Upper lobe of left lung (tissue), 6 donors: ENCODE results near the gene FAM13A. TPM values are rescaled to one million over a fixed set of nuclear protein-coding genes. Genes with fewer than 3 reads are reported as not detected.
"Not testable (repeated sequence)": the region's sequence is repeated elsewhere in the genome, so short reads cannot be mapped to it uniquely, and the experiment has no call there.

ENCODE experiments used
- ATAC-seq, 2 donors: fragments of 200-7000 bp; cut with Tn5 transposase; one replicate each; pipeline ENCODE4 v1.9.1; 2022; ENCODE audit warnings: mild to moderate bottlenecking in 2 of 2, moderate library complexity in 2 of 2; ENCODE audit not compliant: low FRiP score in 2 of 2
- DNase-seq, 2 donors: peaks; one replicate each; pipeline ENCODE4 v3.0.0-alpha.2; 2019 to 2020
- H3K27ac ChIP-seq, 4 donors: fragments of 200-600 bp; sonication (generic); one replicate each; pipeline ENCODE4 v1.5.1; 2016 to 2019
- H3K27me3 ChIP-seq, 4 donors: fragments of 200-600 bp; sonication (generic); one replicate each; pipeline ENCODE4 v1.5.1; 2017 to 2019
- H3K36me3 ChIP-seq, 4 donors: fragments of 200-600 bp; sonication (generic); one replicate each; pipeline ENCODE4 v1.5.1; 2016 to 2019
- H3K4me1 ChIP-seq, 4 donors: fragments of 200-600 bp; sonication (generic); one replicate each; pipeline ENCODE4 v1.5.1; 2018 to 2019
- H3K4me3 ChIP-seq, 4 donors: fragments of 200-600 bp; sonication (generic); one replicate each; pipeline ENCODE4 v1.5.1; 2017 to 2019; ENCODE audit warnings: mild to moderate bottlenecking in 2 of 4, moderate library complexity in 1 of 4
- H3K9me3 ChIP-seq, 4 donors: fragments of 200-600 bp; sonication (generic); one replicate each; pipeline ENCODE4 v1.5.1; 2018 to 2019
- CTCF ChIP-seq, 6 experiments: fragments of 450-650 bp in 4 of 6; fragments of 200-600 bp in 2 of 6; sonication (generic) in 2 of 6; IDR thresholded peaks; one replicate each; pipeline ENCODE4 v1.5.1; 2016 to 2019; ENCODE audit warnings: antibody characterized with exemption in 6 of 6
- EP300 ChIP-seq, 4 donors: sonication (generic); formaldehyde crosslinking; IDR thresholded peaks; one replicate each; pipeline ENCODE4 v1.5.1; 2017; ENCODE audit warnings: antibody characterized with exemption in 4 of 4, control low read depth in 2 of 4
- POLR2A ChIP-seq, 4 donors: fragments of 450-650 bp; IDR thresholded peaks; one replicate each; pipeline ENCODE4 v1.5.1; 2016 to 2017; ENCODE audit warnings: antibody characterized with exemption in 4 of 4, mild to moderate bottlenecking in 2 of 4
- POLR2AphosphoS5 ChIP-seq, 2 donors: sonication (generic); formaldehyde crosslinking; IDR thresholded peaks; one replicate each; pipeline ENCODE4 v1.5.1; 2017; ENCODE audit warnings: antibody characterized with exemption in 2 of 2
- WGBS, 2 donors: methylation state at CpG; one replicate each; pipeline ENCODE4 v1.1.5; 2017 to 2018; 5-methylcytosine and 5-hydroxymethylcytosine counted together
- total RNA-seq, 6 donors: library from RNA; depleted of rRNA in 4 of 6; stranded (reverse); fragments of >200 nt in 4 of 6; gene quantifications; one replicate each; pipeline versions ENCODE4 v1.1.0 to v1.2.1, GENCODE V29; 2016 to 2021
- donor health status: DM: no; HTN: no; CAD: no; lungs with moderate emphysema.
- donor health status: DM: no; HTN: yes; CAD: no; lungs with severe emphysema.

Gene FAM13A
- total RNA-seq, 6 donors from 2014 or later = 15.8 to 173 (median 34.1) TPM

- 89 to 95% methylated on average over 2 of the region's 2 CpGs for whole genome bisulfite sequencing, 2 donors
- Histone ChIP-seq H3K27me3 (no peaks in the 10 kb centered on the region), H3K36me3 (no peaks in the 10 kb centered on the region), H3K4me1 (no peaks in the 10 kb centered on the region), H3K27ac (no peak overlapping the region), H3K9me3 (peaks cover 0 to 7% (median 0%) of the 10 kb centered on the region in 4 donors), H3K4me3 (no peak overlapping the region)
- no peak for DNase-seq
- TF ChIP-seq POLR2A (IDR thresholded peaks at IDR 0.05) (no peak), POLR2AphosphoS5 (IDR thresholded peaks at IDR 0.05) (no peak), EP300 (IDR thresholded peaks at IDR 0.05) (no peak), CTCF (IDR thresholded peaks at IDR 0.05) (no peak)
- ATAC-seq = no peak
Observed at GRCh38 chr4:88897180-88897579, 159.8 kb downstream of the FAM13A start.

DNA sequence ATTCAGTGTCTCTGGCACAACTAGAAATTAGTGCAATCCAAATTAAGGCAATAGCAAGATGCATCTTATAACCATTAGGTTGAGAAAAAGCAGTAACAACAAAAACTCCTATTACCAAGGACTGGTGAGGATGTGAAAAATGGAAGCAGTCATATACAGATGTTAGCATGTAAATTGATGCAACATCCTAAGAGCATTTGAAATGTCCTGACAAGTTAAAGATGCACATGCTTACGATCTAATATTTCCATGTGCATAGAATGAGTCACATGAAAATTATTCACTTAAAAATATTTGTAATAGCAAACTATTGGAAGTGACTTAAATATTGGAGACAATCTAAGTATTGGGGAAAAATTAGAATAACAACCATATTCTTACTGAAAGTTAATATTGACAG is 163.0 kb downstream of the FAM13A start:
- no peaks in the 10 kb centered on the region for H3K27me3 ChIP-seq
- H3K4me1 ChIP-seq = no peaks in the 10 kb centered on the region
- DNase-seq = no peak
- no peak overlapping the region for H3K27ac ChIP-seq
- WGBS, 2 donors = 93 to 95% methylated on average over 1 of the region's 1 CpG
- no peaks in the 10 kb centered on the region for H3K36me3 ChIP-seq
- ATAC-seq = no peak
- no peak overlapping the region for H3K4me3 ChIP-seq
- TF ChIP-seq EP300 (IDR thresholded peaks at IDR 0.05) = no peak
- TF ChIP-seq CTCF (IDR thresholded peaks at IDR 0.05) = no peak
- no peak for TF ChIP-seq POLR2AphosphoS5 (IDR thresholded peaks at IDR 0.05)
- H3K9me3 ChIP-seq = no peaks in the 10 kb centered on the region

DNA sequence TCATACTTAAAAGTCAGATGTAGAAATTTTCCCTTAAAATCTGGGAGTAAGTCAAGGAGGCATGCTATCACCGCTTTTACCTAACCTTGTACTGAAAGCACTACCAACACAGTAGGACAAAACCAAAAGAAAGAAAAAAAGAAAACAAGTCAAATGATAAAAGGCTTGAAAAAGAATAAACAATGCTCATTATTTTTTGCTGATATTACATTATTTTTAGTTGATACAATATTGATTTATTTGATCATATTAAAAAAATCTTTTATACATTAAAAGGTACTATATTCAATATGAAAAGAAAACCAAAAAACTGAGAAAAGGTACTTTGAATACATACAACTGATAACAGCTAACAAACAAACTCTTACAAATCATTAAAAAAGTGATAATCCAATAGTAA is 164.3 kb downstream of the FAM13A start:
- no peaks in the 10 kb centered on the region for H3K27me3 ChIP-seq
- TF ChIP-seq POLR2A (IDR thresholded peaks at IDR 0.05) (no peak), CTCF (IDR thresholded peaks at IDR 0.05) (no peak), POLR2AphosphoS5 (IDR thresholded peaks at IDR 0.05) (no peak), EP300 (IDR thresholded peaks at IDR 0.05) (no peak)
- no peak overlapping the region for H3K27ac ChIP-seq
- 96 to 100% methylated on average over 1 of the region's 1 CpG for WGBS, 2 donors
- H3K4me3 ChIP-seq = no peak overlapping the region
- ATAC-seq = no peak
- H3K9me3 ChIP-seq = no peaks in the 10 kb centered on the region
- DNase-seq = no peak
- no peaks in the 10 kb centered on the region for H3K4me1 ChIP-seq
- H3K36me3 ChIP-seq = no peaks in the 10 kb centered on the region

GRCh38 chr4:88891636-88892035 is 165.3 kb downstream of the FAM13A start:
- H3K4me1 ChIP-seq = no peaks in the 10 kb centered on the region
- H3K4me3 ChIP-seq = no peak overlapping the region
- H3K27me3 ChIP-seq = no peaks in the 10 kb centered on the region
- no peaks in the 10 kb centered on the region for H3K36me3 ChIP-seq
- DNase-seq (no peak), ATAC-seq (no peak)
- no peak overlapping the region for H3K27ac ChIP-seq
- TF ChIP-seq EP300 (IDR thresholded peaks at IDR 0.05) = no peak
- no peak for TF ChIP-seq CTCF (IDR thresholded peaks at IDR 0.05)
- TF ChIP-seq POLR2A (IDR thresholded peaks at IDR 0.05) = no peak
- no peak for TF ChIP-seq POLR2AphosphoS5 (IDR thresholded peaks at IDR 0.05)
- H3K9me3 ChIP-seq = no peaks in the 10 kb centered on the region
- 81 to 94% methylated on average over 1 of the region's 1 CpG for WGBS, 2 donors

DNA sequence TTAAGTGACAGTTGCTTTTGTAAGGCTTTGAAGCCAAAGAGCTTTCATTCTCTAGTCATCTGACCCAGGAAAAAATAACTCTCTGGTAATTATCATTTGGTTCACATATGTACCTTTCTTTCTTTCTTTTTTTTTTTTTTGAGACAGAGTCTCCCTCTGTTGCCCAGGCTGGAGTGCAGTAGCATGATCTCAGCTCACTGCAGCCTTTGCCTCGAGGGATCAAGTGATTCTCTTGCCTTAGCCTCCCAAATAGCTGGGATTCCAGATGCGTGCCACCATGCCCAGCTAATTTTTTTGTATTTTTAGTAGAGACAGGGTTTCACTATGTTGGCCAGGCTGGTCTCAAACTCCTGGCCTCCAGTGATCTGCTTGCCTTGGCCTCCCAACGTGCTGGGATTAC is 169.6 kb downstream of the FAM13A start:
- 83 to 94% methylated on average over 3 of the region's 3 CpGs for WGBS, 2 donors

More for the DNA sequence above, 169.6 kb downstream of the FAM13A start:
- ATAC-seq, H3K9me3 ChIP-seq, H3K4me3 ChIP-seq, H3K27me3 ChIP-seq, H3K36me3 ChIP-seq, H3K27ac ChIP-seq, H3K4me1 ChIP-seq, DNase-seq: not testable (repeated sequence)
